Panc1 (cell line): ENCODE results near the gene PHKG2. TPM values are rescaled to one million over a fixed set of nuclear protein-coding genes. Genes with fewer than 3 reads are reported as not detected.

ENCODE experiments used
- ATAC-seq: fragments of 200-7000 bp; cut with Tn5 transposase; 2 replicates; pipeline ENCODE4 v1.9.1; 2020; ENCODE audit warnings: mild to moderate bottlenecking, moderate library complexity
- BruUV-seq: library from RNA; stranded (reverse); fragments of 400-500 nt; replicated peaks from 2 replicates; lab custom pipeline; 2021; lab: Mats Ljungman, UMichigan
- CTCF ChIA-PET: fragments of 300-600 bp; sonication (Branson Sonifier 250); formaldehyde crosslinking; loops from one replicate; lab custom pipeline; 2022; ENCODE audit warnings: antibody characterized with exemption; lab: Charles Lee
- POLR2A ChIA-PET: fragments of 300-600 bp; sonication (Branson Sonifier 250); formaldehyde crosslinking; loops from one replicate; lab custom pipeline; 2022; ENCODE audit warnings: antibody characterized with exemption; lab: Charles Lee
- DNase-seq: peaks from one replicate; pipeline ENCODE4 v3.0.0-alpha.2; 2010; ENCODE audit warnings: low read depth, low spot score
- H3K27ac ChIP-seq: 2 replicates; pipeline ENCODE4 v1.5.1; 2011; ENCODE audit warnings: mild to moderate bottlenecking, low read length, inconsistent platforms
- H3K27me3 ChIP-seq: fragments of 200-500 bp; sonication (Bioruptor generic); 2 replicates; pipeline ENCODE4 v1.6.0; 2014; ENCODE audit warnings: low read length, inconsistent platforms; ENCODE audit not compliant: control insufficient read depth, insufficient read depth
- H3K36me3 ChIP-seq: fragments of 200-500 bp; sonication (Bioruptor generic); 2 replicates; pipeline ENCODE4 v1.5.1; 2014; ENCODE audit warnings: inconsistent platforms, mild to moderate bottlenecking, low read length, moderate library complexity; ENCODE audit not compliant: control insufficient read depth, insufficient read depth
- H3K4me1 ChIP-seq: 2 replicates; pipeline ENCODE4 v1.5.1; 2011; ENCODE audit warnings: inconsistent platforms, mild to moderate bottlenecking, low read length, moderate library complexity; ENCODE audit not compliant: control insufficient read depth, insufficient read depth
- H3K4me3 ChIP-seq, 2 experiments: 2 replicates each; pipeline ENCODE4 v1.5.1; 2011 to 2012; ENCODE audit warnings: low read depth in 2 of 2, low read length in 2 of 2, mild to moderate bottlenecking in 2 of 2, inconsistent platforms in 1 of 2, moderate library complexity in 1 of 2
- H3K9me3 ChIP-seq: fragments of 200-500 bp; sonication (Bioruptor generic); 2 replicates; pipeline ENCODE4 v1.5.1; 2014; ENCODE audit warnings: low read depth, mild to moderate bottlenecking, inconsistent platforms, low read length, moderate library complexity; ENCODE audit not compliant: control insufficient read depth, insufficient read depth
- POLR2AphosphoS5 ChIP-seq: IDR thresholded peaks from 2 replicates; pipeline ENCODE4 v1.6.1; 2012; ENCODE audit warnings: mild to moderate bottlenecking, low read depth, low read length, moderate library complexity
- SIN3A ChIP-seq: IDR thresholded peaks from 2 replicates; pipeline ENCODE4 v1.6.1; 2012; ENCODE audit warnings: low read depth, mild to moderate bottlenecking, low read length, moderate library complexity, borderline replicate concordance; ENCODE audit not compliant: insufficient read depth
- TCF7L2 ChIP-seq: IDR thresholded peaks from 2 replicates; pipeline ENCODE4 v1.6.1; 2011; ENCODE audit warnings: mild to moderate bottlenecking, low read depth, low read length, inconsistent platforms
- in situ Hi-C: cut with HindIII; loops from 2 replicates; pipeline ENCODE4 v1.10.0; 2016; ENCODE audit warnings: low sequenced_read_pairs, low pct_unique_long_range_greater_than_20kb
- intact Hi-C: fragments of 100-400 bp; cut with micrococcal nuclease; formaldehyde crosslinking; loops from one replicate; pipeline ENCODE4 v1.10.0; 2022; ENCODE audit not compliant: unreplicated experiment
- total RNA-seq: library from RNA; stranded (reverse); gene quantifications from one replicate; pipeline ENCODE4 v1.2.1, GENCODE V29; 2021; ENCODE audit not compliant: unreplicated experiment
- TF ChIP-seq, protein P1 (sequence below): fragments of 450-650 bp; IDR thresholded peaks from 2 replicates; pipeline ENCODE4 v1.5.1; 2017; ENCODE audit warnings: mild to moderate bottlenecking
- TF ChIP-seq, protein P2 (sequence below), 2 experiments: IDR thresholded peaks; 2 replicates each; pipeline ENCODE4 v1.6.1; 2011 to 2012; ENCODE audit warnings: low read depth in 2 of 2, control low read depth in 1 of 2, low read length in 1 of 2, mild to moderate bottlenecking in 1 of 2, moderate library complexity in 1 of 2; ENCODE audit not compliant: insufficient read depth in 1 of 2

PHKG2 gene
- total RNA-seq, 1 experiment from 2014 or later = 43.1 TPM

DNA sequence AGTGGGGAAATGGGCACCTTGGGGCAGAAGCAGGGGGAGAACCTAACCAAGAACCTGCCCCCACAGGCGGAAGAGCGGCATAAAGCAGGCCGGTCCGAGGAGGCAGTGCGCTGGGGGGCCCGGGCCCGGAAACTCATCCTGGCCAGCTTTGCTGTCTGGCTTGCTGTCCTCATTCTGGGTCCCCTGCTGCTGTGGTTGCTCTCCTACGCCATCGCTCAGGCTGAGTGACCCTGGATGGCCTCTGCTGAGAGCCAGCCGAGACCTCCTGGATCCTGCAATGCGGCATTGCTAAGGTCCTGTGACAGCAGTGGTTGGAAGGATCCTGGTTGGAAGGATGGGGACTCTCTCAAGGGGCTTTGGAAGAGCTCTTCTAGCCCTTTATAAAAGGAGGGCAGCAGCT lies 4.5 kb upstream of the PHKG2 start:
- H3K4me1 ChIP-seq = peaks cover 29% of the 10 kb centered on the region
- intact Hi-C loops = no loop called here
- POLR2A ChIA-PET = interaction anchor here (0.6 kb wide), 1 partner anchor 51 kb away, joined by 6 read pairs; no protein-coding TSS in a partner anchor

DNA sequence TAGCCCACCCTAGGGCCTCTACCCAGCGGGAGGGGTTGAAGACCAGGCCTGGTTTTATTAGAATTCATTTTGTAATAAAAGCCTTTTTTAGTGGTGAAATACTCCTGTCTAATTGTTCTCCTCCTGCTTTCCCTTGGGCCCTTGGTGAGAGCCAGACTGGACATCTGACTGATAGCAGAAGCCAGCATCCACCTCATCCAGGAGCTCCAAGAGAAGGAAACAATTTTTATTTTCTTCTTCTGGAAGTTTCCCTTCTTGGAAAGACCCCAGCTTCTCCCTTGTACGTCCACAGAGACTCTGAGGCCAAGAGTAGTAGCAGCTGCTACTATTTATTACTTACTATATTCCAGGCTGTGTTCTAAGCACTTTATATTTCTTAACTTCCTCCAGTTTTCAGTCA lies 4.0 kb upstream of the PHKG2 start:
- ChIA-PET POLR2A (interaction anchor here (0.6 kb wide), 1 partner anchor 52 kb away, joined by 6 read pairs; no protein-coding TSS in a partner anchor), CTCF (no interaction called here)

More for the DNA sequence above, 4.5 kb upstream of the PHKG2 start:
- in situ Hi-C loops = no loop called here
- Histone ChIP-seq H3K27me3 (no peaks in the 10 kb centered on the region), H3K9me3 (no peaks in the 10 kb centered on the region), H3K27ac (no peak overlapping the region), H3K36me3 (peaks cover 7% of the 10 kb centered on the region), H3K4me3 (no peak overlapping the region)
- CTCF ChIA-PET = no interaction called here
- DNase-seq (no peak), ATAC-seq (no peak)
- BruUV-seq = no TSS peak
- TF ChIP-seq, protein P1, sequence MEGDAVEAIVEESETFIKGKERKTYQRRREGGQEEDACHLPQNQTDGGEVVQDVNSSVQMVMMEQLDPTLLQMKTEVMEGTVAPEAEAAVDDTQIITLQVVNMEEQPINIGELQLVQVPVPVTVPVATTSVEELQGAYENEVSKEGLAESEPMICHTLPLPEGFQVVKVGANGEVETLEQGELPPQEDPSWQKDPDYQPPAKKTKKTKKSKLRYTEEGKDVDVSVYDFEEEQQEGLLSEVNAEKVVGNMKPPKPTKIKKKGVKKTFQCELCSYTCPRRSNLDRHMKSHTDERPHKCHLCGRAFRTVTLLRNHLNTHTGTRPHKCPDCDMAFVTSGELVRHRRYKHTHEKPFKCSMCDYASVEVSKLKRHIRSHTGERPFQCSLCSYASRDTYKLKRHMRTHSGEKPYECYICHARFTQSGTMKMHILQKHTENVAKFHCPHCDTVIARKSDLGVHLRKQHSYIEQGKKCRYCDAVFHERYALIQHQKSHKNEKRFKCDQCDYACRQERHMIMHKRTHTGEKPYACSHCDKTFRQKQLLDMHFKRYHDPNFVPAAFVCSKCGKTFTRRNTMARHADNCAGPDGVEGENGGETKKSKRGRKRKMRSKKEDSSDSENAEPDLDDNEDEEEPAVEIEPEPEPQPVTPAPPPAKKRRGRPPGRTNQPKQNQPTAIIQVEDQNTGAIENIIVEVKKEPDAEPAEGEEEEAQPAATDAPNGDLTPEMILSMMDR = no peak
- TF ChIP-seq, protein P2, sequence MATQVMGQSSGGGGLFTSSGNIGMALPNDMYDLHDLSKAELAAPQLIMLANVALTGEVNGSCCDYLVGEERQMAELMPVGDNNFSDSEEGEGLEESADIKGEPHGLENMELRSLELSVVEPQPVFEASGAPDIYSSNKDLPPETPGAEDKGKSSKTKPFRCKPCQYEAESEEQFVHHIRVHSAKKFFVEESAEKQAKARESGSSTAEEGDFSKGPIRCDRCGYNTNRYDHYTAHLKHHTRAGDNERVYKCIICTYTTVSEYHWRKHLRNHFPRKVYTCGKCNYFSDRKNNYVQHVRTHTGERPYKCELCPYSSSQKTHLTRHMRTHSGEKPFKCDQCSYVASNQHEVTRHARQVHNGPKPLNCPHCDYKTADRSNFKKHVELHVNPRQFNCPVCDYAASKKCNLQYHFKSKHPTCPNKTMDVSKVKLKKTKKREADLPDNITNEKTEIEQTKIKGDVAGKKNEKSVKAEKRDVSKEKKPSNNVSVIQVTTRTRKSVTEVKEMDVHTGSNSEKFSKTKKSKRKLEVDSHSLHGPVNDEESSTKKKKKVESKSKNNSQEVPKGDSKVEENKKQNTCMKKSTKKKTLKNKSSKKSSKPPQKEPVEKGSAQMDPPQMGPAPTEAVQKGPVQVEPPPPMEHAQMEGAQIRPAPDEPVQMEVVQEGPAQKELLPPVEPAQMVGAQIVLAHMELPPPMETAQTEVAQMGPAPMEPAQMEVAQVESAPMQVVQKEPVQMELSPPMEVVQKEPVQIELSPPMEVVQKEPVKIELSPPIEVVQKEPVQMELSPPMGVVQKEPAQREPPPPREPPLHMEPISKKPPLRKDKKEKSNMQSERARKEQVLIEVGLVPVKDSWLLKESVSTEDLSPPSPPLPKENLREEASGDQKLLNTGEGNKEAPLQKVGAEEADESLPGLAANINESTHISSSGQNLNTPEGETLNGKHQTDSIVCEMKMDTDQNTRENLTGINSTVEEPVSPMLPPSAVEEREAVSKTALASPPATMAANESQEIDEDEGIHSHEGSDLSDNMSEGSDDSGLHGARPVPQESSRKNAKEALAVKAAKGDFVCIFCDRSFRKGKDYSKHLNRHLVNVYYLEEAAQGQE (IDR thresholded peaks at IDR 0.05; ENCODE audit: insufficient read depth in 1 of 2, low read depth in 2 of 2, low read length in 1 of 2) = no peak

More for the DNA sequence above, 4.0 kb upstream of the PHKG2 start:
- BruUV-seq = no TSS peak
- Histone ChIP-seq H3K27ac (no peak overlapping the region), H3K36me3 (peaks cover 7% of the 10 kb centered on the region), H3K4me3 (no peak overlapping the region), H3K27me3 (no peaks in the 10 kb centered on the region), H3K4me1 (peaks cover 29% of the 10 kb centered on the region), H3K9me3 (no peaks in the 10 kb centered on the region)
- in situ Hi-C loops (no loop called here), intact Hi-C loops (no loop called here)
- no peak for ATAC-seq
- no peak for DNase-seq
- TF ChIP-seq, protein P2 (IDR thresholded peaks at IDR 0.05; ENCODE audit: insufficient read depth in 1 of 2, low read depth in 2 of 2, low read length in 1 of 2) = no peak
- TF ChIP-seq TCF7L2 (no peak), POLR2AphosphoS5 (no peak), SIN3A (no peak)
- TF ChIP-seq, protein P1 = no peak
